ENCODE results near the gene BSN.

Gene BSN

GRCh38 chr3:49512781-49513355 lies 41.4 kb upstream of the BSN start:
- peaks cover 23 to 54% of the 10 kb centered on the region in 2 experiments for H3K36me3 ChIP-seq (ENCODE audit: control insufficient read depth in 1 of 2, insufficient read depth in 2 of 2, low read depth in 1 of 2, low read length in 2 of 2)
- no peaks in the 10 kb centered on the region for H3K9me3 ChIP-seq (ENCODE audit: control insufficient read depth, low read length)
- H2AK5ac ChIP-seq (ENCODE audit: low read length, severe bottlenecking): no peak overlapping the region
- H3K27me3 ChIP-seq (ENCODE audit: control insufficient read depth in 1 of 2, insufficient read depth in 1 of 2, low read length in 2 of 2): no peaks in the 10 kb centered on the region
- H3K4me2 ChIP-seq (ENCODE audit: low read length, poor library complexity, severe bottlenecking): no peak overlapping the region
- no peak overlapping the region for H2BK15ac ChIP-seq (ENCODE audit: low read depth, poor library complexity, severe bottlenecking)
- no peak overlapping the region for H2BK12ac ChIP-seq (ENCODE audit: low read length in 2 of 2)
- no peak overlapping the region for H4K91ac ChIP-seq (ENCODE audit: low read length)
- no peak overlapping the region for H3K4me3 ChIP-seq (ENCODE audit: insufficient read depth in 1 of 2, low read depth in 1 of 2, low read length in 2 of 2)
- no peak overlapping the region for H3K14ac ChIP-seq (ENCODE audit: low read length in 2 of 2)
- H2BK5ac ChIP-seq (ENCODE audit: low read depth, low read length, poor library complexity, severe bottlenecking): no peak overlapping the region
- no peak for DNase-seq
- no peak overlapping the region for H3K27ac ChIP-seq (ENCODE audit: low read length, poor library complexity, severe bottlenecking)
- H3K23ac ChIP-seq (ENCODE audit: low read length in 2 of 2): no peak overlapping the region
- peaks cover 17% of the 10 kb centered on the region for H3K79me1 ChIP-seq (replicated peaks; ENCODE audit: low read length, poor library complexity, severe bottlenecking)
- H4K8ac ChIP-seq (ENCODE audit: low read length): no peak overlapping the region
- 100% methylated on average over 1 of the region's 1 CpG for WGBS
- H3K18ac ChIP-seq (ENCODE audit: low read depth in 1 of 2, low read length in 2 of 2): no peak overlapping the region
- no peaks in the 10 kb centered on the region for H3K4me1 ChIP-seq (ENCODE audit: control insufficient read depth, insufficient read depth, low read depth, low read length)
- no peak overlapping the region for H2AFZ ChIP-seq (ENCODE audit: low read depth, low read length)
- H2BK120ac ChIP-seq (ENCODE audit: low read depth, low read length): no peak overlapping the region
- no peak overlapping the region for H3K4ac ChIP-seq (ENCODE audit: low read depth in 1 of 2, low read length in 2 of 2)
- no peak overlapping the region for H3K9ac ChIP-seq (ENCODE audit: low read length)

- Histone ChIP-seq H3K14ac (ENCODE audit: low read length in 2 of 2) (no peak overlapping the region), H4K8ac (ENCODE audit: low read length) (no peak overlapping the region), H3K27ac (ENCODE audit: low read length, poor library complexity, severe bottlenecking) (no peak overlapping the region), H2AFZ (ENCODE audit: low read depth, low read length) (no peak overlapping the region), H3K4me1 (ENCODE audit: control insufficient read depth, insufficient read depth, low read depth, low read length) (no peaks in the 10 kb centered on the region), H3K9me3 (ENCODE audit: control insufficient read depth, low read length) (no peaks in the 10 kb centered on the region), H3K79me1 (replicated peaks; ENCODE audit: low read length, poor library complexity, severe bottlenecking) (peaks cover 17% of the 10 kb centered on the region), H3K4ac (ENCODE audit: low read depth in 1 of 2, low read length in 2 of 2) (no peak overlapping the region), H3K18ac (ENCODE audit: low read depth in 1 of 2, low read length in 2 of 2) (no peak overlapping the region), H3K36me3 (ENCODE audit: control insufficient read depth in 1 of 2, insufficient read depth in 2 of 2, low read depth in 1 of 2, low read length in 2 of 2) (peaks cover 29 to 61% of the 10 kb centered on the region in 2 experiments), H3K4me3 (ENCODE audit: insufficient read depth in 1 of 2, low read depth in 1 of 2, low read length in 2 of 2) (no peak overlapping the region), H3K27me3 (ENCODE audit: control insufficient read depth in 1 of 2, insufficient read depth in 1 of 2, low read length in 2 of 2) (no peaks in the 10 kb centered on the region), H4K91ac (ENCODE audit: low read length) (no peak overlapping the region), H2AK5ac (ENCODE audit: low read length, severe bottlenecking) (no peak overlapping the region), H3K4me2 (ENCODE audit: low read length, poor library complexity, severe bottlenecking) (no peak overlapping the region), H2BK5ac (ENCODE audit: low read depth, low read length, poor library complexity, severe bottlenecking) (no peak overlapping the region), H2BK12ac (ENCODE audit: low read length in 2 of 2) (no peak overlapping the region), H3K9ac (ENCODE audit: low read length) (no peak overlapping the region), H2BK15ac (ENCODE audit: low read depth, poor library complexity, severe bottlenecking) (peak overlapping the region; percentile 1), H2BK120ac (ENCODE audit: low read depth, low read length) (no peak overlapping the region), H3K23ac (ENCODE audit: low read length in 2 of 2) (no peak overlapping the region)
- DNase-seq: no peak
- 92% methylated on average over 4 of the region's 4 CpGs for WGBS
These were observed 40.7 kb upstream of the BSN start for GRCh38 chr3:49513494-49514124.

- Histone ChIP-seq H3K9me3 (ENCODE audit: control insufficient read depth, low read length) (no peaks in the 10 kb centered on the region), H3K4me3 (ENCODE audit: insufficient read depth in 1 of 2, low read depth in 1 of 2, low read length in 2 of 2) (no peak overlapping the region), H3K36me3 (ENCODE audit: control insufficient read depth in 1 of 2, insufficient read depth in 2 of 2, low read depth in 1 of 2, low read length in 2 of 2) (peaks cover 32 to 43% of the 10 kb centered on the region in 2 experiments), H2BK120ac (ENCODE audit: low read depth, low read length) (no peak overlapping the region), H3K27ac (ENCODE audit: low read length, poor library complexity, severe bottlenecking) (no peak overlapping the region), H2AFZ (ENCODE audit: low read depth, low read length) (no peak overlapping the region), H3K9ac (ENCODE audit: low read length) (no peak overlapping the region), H2BK12ac (ENCODE audit: low read length in 2 of 2) (no peak overlapping the region), H4K8ac (ENCODE audit: low read length) (no peak overlapping the region), H3K79me1 (replicated peaks; ENCODE audit: low read length, poor library complexity, severe bottlenecking) (peaks cover 31% of the 10 kb centered on the region), H3K14ac (ENCODE audit: low read length in 2 of 2) (no peak overlapping the region), H2BK5ac (ENCODE audit: low read depth, low read length, poor library complexity, severe bottlenecking) (no peak overlapping the region), H2AK5ac (ENCODE audit: low read length, severe bottlenecking) (no peak overlapping the region), H3K4ac (ENCODE audit: low read depth in 1 of 2, low read length in 2 of 2) (no peak overlapping the region), H3K4me1 (ENCODE audit: control insufficient read depth, insufficient read depth, low read depth, low read length) (no peaks in the 10 kb centered on the region), H3K4me2 (ENCODE audit: low read length, poor library complexity, severe bottlenecking) (no peak overlapping the region), H3K18ac (ENCODE audit: low read depth in 1 of 2, low read length in 2 of 2) (no peak overlapping the region), H3K27me3 (ENCODE audit: control insufficient read depth in 1 of 2, insufficient read depth in 1 of 2, low read length in 2 of 2) (no peaks in the 10 kb centered on the region), H4K91ac (ENCODE audit: low read length) (no peak overlapping the region), H2BK15ac (ENCODE audit: low read depth, poor library complexity, severe bottlenecking) (no peak overlapping the region), H3K23ac (ENCODE audit: low read length in 2 of 2) (no peak overlapping the region)
- 97% methylated on average over 3 of the region's 3 CpGs for WGBS
- DNase-seq: no peak
These were observed 36.3 kb upstream of the BSN start for GRCh38 chr3:49518016-49518415.

DNA sequence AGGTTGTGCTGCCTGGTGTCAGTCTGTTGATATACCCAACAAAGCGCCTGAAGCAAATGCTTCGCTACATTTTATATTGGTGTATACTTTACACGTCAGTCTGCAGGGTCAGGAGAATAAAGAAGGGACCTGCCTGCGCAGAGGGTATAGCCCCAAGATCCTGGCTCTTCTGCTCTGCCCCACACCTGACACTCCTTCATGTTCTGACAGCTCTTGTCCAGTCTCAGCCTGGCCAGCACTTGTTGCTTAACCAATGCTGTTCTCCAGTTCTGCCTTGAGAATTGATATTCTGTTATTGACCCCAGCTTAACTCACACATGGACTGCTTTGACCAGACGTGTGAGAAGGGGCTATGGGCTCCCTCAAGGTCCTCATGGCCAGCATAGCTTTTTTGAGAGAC lies 35.8 kb upstream of the BSN start:
- WGBS: 97% methylated on average over 5 of the region's 5 CpGs
- H4K8ac ChIP-seq (ENCODE audit: low read length): no peak overlapping the region
- no peak overlapping the region for H3K4ac ChIP-seq (ENCODE audit: low read depth in 1 of 2, low read length in 2 of 2)
- no peak overlapping the region for H3K18ac ChIP-seq (ENCODE audit: low read depth in 1 of 2, low read length in 2 of 2)
- H3K4me1 ChIP-seq (ENCODE audit: control insufficient read depth, insufficient read depth, low read depth, low read length): no peaks in the 10 kb centered on the region
- H2AFZ ChIP-seq (ENCODE audit: low read depth, low read length): no peak overlapping the region
- H3K4me2 ChIP-seq (ENCODE audit: low read length, poor library complexity, severe bottlenecking): no peak overlapping the region
- H3K36me3 ChIP-seq (ENCODE audit: control insufficient read depth in 1 of 2, insufficient read depth in 2 of 2, low read depth in 1 of 2, low read length in 2 of 2): peaks cover 27 to 39% of the 10 kb centered on the region in 2 experiments
- H2BK5ac ChIP-seq (ENCODE audit: low read depth, low read length, poor library complexity, severe bottlenecking): no peak overlapping the region
- H3K27ac ChIP-seq (ENCODE audit: low read length, poor library complexity, severe bottlenecking): no peak overlapping the region
- H3K9me3 ChIP-seq (ENCODE audit: control insufficient read depth, low read length): no peaks in the 10 kb centered on the region
- H2BK12ac ChIP-seq (ENCODE audit: low read length in 2 of 2): no peak overlapping the region
- H2AK5ac ChIP-seq (ENCODE audit: low read length, severe bottlenecking): no peak overlapping the region
- H3K27me3 ChIP-seq (ENCODE audit: control insufficient read depth in 1 of 2, insufficient read depth in 1 of 2, low read length in 2 of 2): no peaks in the 10 kb centered on the region
- no peak overlapping the region for H3K9ac ChIP-seq (ENCODE audit: low read length)
- DNase-seq: no peak
- H4K91ac ChIP-seq (ENCODE audit: low read length): no peak overlapping the region
- no peak overlapping the region for H3K23ac ChIP-seq (ENCODE audit: low read length in 2 of 2)
- H3K14ac ChIP-seq (ENCODE audit: low read length in 2 of 2): no peak overlapping the region
- peaks cover 30% of the 10 kb centered on the region for H3K79me1 ChIP-seq (replicated peaks; ENCODE audit: low read length, poor library complexity, severe bottlenecking)
- no peak overlapping the region for H2BK15ac ChIP-seq (ENCODE audit: low read depth, poor library complexity, severe bottlenecking)
- no peak overlapping the region for H3K4me3 ChIP-seq (ENCODE audit: insufficient read depth in 1 of 2, low read depth in 1 of 2, low read length in 2 of 2)
- no peak overlapping the region for H2BK120ac ChIP-seq (ENCODE audit: low read depth, low read length)

All from mesenchymal stem cell (in vitro differentiated cells and primary cell).